GM23248 (cell line): ENCODE measurements around the gene POMZP3. TPM values are rescaled to one million over a fixed set of nuclear protein-coding genes. Genes with fewer than 3 reads are reported as not detected.
"Not testable (repeated sequence)": the region's sequence is repeated elsewhere in the genome, so short reads cannot be mapped to it uniquely, and the experiment has no call there.

Source experiments
- DNase-seq: peaks from one replicate; pipeline ENCODE4 v3.0.0-alpha.2; 2015
- H2AFZ ChIP-seq: fragments of 200-600 bp; sonication (generic); 2 replicates; pipeline ENCODE4 v1.6.1; 2016; ENCODE audit warnings: antibody characterized with exemption
- H3F3A ChIP-seq: fragments of 200-600 bp; sonication (generic); 2 replicates; pipeline ENCODE4 v1.6.1; 2016; ENCODE audit warnings: mild to moderate bottlenecking, antibody characterized with exemption, mixed run types; ENCODE audit not compliant: insufficient read depth
- H3K27ac ChIP-seq: fragments of 200-600 bp; sonication (generic); 2 replicates; pipeline ENCODE4 v1.5.1; 2016; ENCODE audit warnings: mild to moderate bottlenecking
- H3K27me3 ChIP-seq: fragments of 200-600 bp; sonication (generic); replicated peaks from 2 replicates; pipeline ENCODE4 v1.6.1; 2016; ENCODE audit warnings: mild to moderate bottlenecking; ENCODE audit not compliant: insufficient read depth
- H3K36me3 ChIP-seq: fragments of 200-600 bp; sonication (generic); 2 replicates; pipeline ENCODE4 v1.6.1; 2016; ENCODE audit warnings: low read depth, mild to moderate bottlenecking
- H3K4me1 ChIP-seq: fragments of 200-600 bp; sonication (generic); 2 replicates; pipeline ENCODE4 v1.6.1; 2016; ENCODE audit warnings: mild to moderate bottlenecking; ENCODE audit not compliant: insufficient read depth
- H3K4me2 ChIP-seq: fragments of 200-600 bp; sonication (generic); one replicate; pipeline ENCODE4 v1.6.1; 2016; ENCODE audit warnings: mild to moderate bottlenecking; ENCODE audit not compliant: unreplicated experiment
- H3K4me3 ChIP-seq: fragments of 200-600 bp; sonication (generic); 2 replicates; pipeline ENCODE4 v1.5.1; 2016; ENCODE audit warnings: mild to moderate bottlenecking
- H3K79me2 ChIP-seq: fragments of 200-600 bp; sonication (generic); 2 replicates; pipeline ENCODE4 v1.6.1; 2016; ENCODE audit warnings: mild to moderate bottlenecking; ENCODE audit not compliant: insufficient read depth
- H3K9ac ChIP-seq: fragments of 200-600 bp; sonication (generic); 2 replicates; pipeline ENCODE4 v1.6.1; 2016; ENCODE audit warnings: mild to moderate bottlenecking
- H3K9me2 ChIP-seq: fragments of 200-600 bp; sonication (generic); 2 replicates; pipeline ENCODE4 v1.6.1; 2016; ENCODE audit warnings: mixed run types, mild to moderate bottlenecking, moderate library complexity; ENCODE audit not compliant: insufficient read depth
- H3K9me3 ChIP-seq: fragments of 200-600 bp; sonication (generic); one replicate; pipeline ENCODE4 v1.6.1; 2017; ENCODE audit warnings: low read depth
- H4K20me1 ChIP-seq: fragments of 200-600 bp; sonication (generic); 2 replicates; pipeline ENCODE4 v1.6.0; 2016; ENCODE audit not compliant: insufficient read depth
- WGBS, 2 experiments: methylation state at CpG; one replicate each; pipeline ENCODE4 v1.1.6; 2015 to 2017; ENCODE audit warnings: low lambda C conversion rate in 2 of 2, low coverage in 1 of 2; ENCODE audit errors: missing lambda C conversion rate in 2 of 2; 5-methylcytosine and 5-hydroxymethylcytosine counted together
- in situ Hi-C: fragments of 300-500 bp; cut with MboI; formaldehyde crosslinking; loops from 2 replicates; pipeline ENCODE4 v1.15.0; 2020
- polyA plus RNA-seq: library from polyadenylated mRNA; unstranded; fragments of >200 nt; fragmentation: Nextera tagmentation; extraction: Ambion mirVana; gene quantifications from 2 replicates; pipeline ENCODE4 v1.2.1, GENCODE V29; 2016
- total RNA-seq: library from RNA; depleted of rRNA; stranded (reverse); fragments of >200 nt; shearing (Covaris generic); gene quantifications from 2 replicates; pipeline ENCODE4 v1.2.3, GENCODE V29; 2014; rRNA removed

POMZP3 gene
- total RNA-seq (2.7 and 5.9 TPM in 2 replicates), polyA plus RNA-seq (16.0 and 16.5 TPM in 2 replicates)

DNA sequence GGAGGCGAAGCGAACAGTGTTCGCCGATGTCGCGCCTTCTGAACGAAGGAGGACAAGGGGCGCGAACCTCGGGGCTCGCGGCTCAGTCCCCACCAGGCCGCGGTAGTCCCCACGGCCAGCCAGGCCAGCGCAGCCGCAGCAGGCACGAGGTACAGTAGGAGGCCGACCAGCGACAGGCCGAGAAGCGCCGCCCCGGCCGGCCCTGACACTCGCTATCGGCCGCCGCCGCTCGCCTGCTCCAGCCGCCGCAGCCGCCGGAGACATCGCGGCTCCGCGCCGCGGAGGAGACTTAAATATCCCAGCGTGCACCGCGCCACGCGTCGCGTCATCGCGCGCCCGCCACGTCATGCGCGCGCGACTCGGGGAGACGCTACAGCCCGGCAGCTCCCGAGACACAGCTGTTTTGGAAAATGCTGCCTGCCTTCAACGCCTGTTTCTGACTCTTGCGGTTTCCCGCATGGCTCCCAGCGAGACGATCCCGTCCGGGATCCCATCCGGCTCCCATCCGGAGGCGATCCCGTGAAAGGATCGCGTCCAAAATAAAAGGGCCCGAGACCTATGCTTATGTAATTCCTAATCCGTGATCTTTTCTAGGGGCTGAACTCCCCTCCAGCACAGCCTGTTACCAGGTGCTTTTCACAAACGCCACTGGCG lies at the start of gene POMZP3:
Gene POMZP3 (minus strand): TSS at position 291 of the 654 bp plus-strand sequence. CDS start 1,215 bp downstream, outside the sequence.
- H3K27me3 ChIP-seq, H3F3A ChIP-seq, H4K20me1 ChIP-seq, H3K9me2 ChIP-seq, H3K36me3 ChIP-seq, H3K9me3 ChIP-seq, in situ Hi-C loops, H3K4me1 ChIP-seq: not testable (repeated sequence)
- Histone ChIP-seq H3K4me3 (peak within 1 kb of the TSS; percentile 97), H3K27ac (peak within 1 kb of the TSS; percentile 90), H3K9ac (peak within 1 kb of the TSS; percentile 99), H3K4me2 (peak within 1 kb of the TSS; percentile 85), H3K79me2 (peaks cover 18% of the 10 kb centered on the region), H2AFZ (peak within 1 kb of the TSS; percentile 87)
- 0% methylated on average over 17 of the region's 78 CpGs for WGBS, 2 experiments
- DNase-seq: peak; percentile 33

DNA sequence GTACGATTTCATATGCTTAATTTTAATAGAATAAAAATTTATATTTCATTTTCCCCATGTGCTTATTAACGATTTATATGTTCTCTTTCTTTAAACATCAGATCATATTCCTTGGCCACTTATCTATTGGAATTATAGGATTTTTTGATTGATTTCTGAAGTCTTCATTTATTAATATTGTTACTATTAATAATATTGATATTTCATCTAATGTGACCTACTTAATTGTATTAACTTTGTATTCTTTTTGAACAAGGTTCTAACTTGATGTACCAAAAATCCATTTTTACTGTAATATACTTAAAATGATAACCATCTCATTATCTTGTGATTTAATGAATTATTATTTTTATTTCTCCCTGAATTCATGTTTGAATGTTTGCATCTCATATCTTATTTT lies 48.7 kb upstream of the POMZP3 start:
- H3K4me3 ChIP-seq, H4K20me1 ChIP-seq, in situ Hi-C loops, H3F3A ChIP-seq, DNase-seq, H3K27ac ChIP-seq, H2AFZ ChIP-seq, H3K4me2 ChIP-seq, H3K79me2 ChIP-seq, H3K27me3 ChIP-seq, H3K9me2 ChIP-seq, H3K36me3 ChIP-seq, H3K4me1 ChIP-seq, H3K9me3 ChIP-seq, H3K9ac ChIP-seq: not testable (repeated sequence)
- 57 to 61% methylated on average over 2 of the region's 2 CpGs for WGBS, 2 experiments

DNA sequence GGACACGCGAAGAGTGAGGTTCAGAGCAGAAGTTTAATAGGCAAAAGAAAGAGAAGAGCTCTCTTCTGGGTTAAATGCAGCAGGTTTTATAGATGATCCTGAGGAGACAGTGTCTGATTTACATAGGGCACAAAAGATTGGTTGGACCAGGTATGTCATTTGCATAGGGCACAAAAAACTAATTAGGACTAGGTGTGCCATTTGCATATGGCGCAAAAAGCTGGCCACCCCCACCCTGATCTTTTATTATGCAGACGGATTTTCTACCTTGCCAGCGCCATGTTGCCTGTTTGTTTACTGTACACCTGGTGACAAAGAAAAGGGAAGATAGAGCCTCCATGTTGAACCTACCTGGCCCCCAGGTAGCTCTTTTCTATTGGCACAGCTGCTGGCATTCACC lies 46.3 kb upstream of the POMZP3 start:
- not testable (repeated sequence) for H3K4me1 ChIP-seq

DNA sequence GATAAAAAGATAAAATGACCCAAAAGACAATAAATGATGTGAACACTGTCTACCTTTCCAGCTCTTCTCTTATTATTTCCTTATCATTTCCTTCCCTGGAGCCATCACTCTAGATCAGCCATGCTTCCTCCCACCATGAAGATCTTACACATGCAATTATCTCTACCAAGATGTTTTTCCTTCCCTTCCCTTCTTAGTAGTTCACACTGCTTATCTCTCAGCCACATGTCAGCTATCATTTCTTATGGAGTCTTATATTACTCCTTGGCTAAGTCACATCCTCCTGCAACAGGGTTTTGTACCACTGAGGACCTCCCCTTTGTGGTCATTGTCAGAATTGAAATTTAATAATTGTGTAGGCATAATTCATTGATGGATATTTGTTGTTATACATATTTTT lies 32.1 kb upstream of the POMZP3 start:
- H3F3A ChIP-seq, H3K4me2 ChIP-seq: not testable (repeated sequence)

More for the DNA sequence above, 46.3 kb upstream of the POMZP3 start:
- DNase-seq, H3K9ac ChIP-seq, H3K36me3 ChIP-seq, H4K20me1 ChIP-seq, H3K79me2 ChIP-seq, in situ Hi-C loops, H3K27ac ChIP-seq, H3K9me3 ChIP-seq, H3K27me3 ChIP-seq, H3K9me2 ChIP-seq, H3K4me3 ChIP-seq, H3F3A ChIP-seq, H2AFZ ChIP-seq, H3K4me2 ChIP-seq: not testable (repeated sequence)
- 76 to 78% methylated on average over 5 of the region's 5 CpGs for WGBS, 2 experiments

DNA sequence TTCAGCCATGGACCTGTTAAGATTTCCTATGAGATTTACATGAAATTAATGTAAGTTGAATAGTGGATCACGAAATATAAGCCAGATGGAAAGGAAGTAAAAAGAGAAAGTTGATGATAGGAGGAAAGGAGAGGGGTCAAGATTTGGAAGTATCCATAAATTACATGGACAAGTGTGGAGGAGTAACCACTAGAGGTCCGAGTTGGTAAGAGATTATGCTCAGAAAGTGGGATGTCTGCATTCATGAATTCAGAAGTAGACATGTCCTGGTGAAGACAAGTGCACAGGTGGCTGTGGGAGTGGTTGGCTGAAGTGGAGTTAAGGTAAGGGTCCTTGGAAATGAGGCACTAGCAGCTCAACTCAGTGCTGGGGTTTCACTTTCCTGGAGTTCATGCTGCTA lies 29.3 kb upstream of the POMZP3 start:
- H3K9me3 ChIP-seq, H4K20me1 ChIP-seq, in situ Hi-C loops, H3K4me3 ChIP-seq, H3K27me3 ChIP-seq, H3K27ac ChIP-seq, H3K9ac ChIP-seq, H3K36me3 ChIP-seq, H3F3A ChIP-seq, H2AFZ ChIP-seq, H3K4me1 ChIP-seq, H3K79me2 ChIP-seq, H3K9me2 ChIP-seq, H3K4me2 ChIP-seq: not testable (repeated sequence)
- WGBS, 2 experiments: 6 to 10% methylated on average over 2 of the region's 2 CpGs
- DNase-seq: peak; percentile 0

More for the DNA sequence above, 32.1 kb upstream of the POMZP3 start:
- H3K36me3 ChIP-seq, H3K9me3 ChIP-seq, H2AFZ ChIP-seq, H3K4me1 ChIP-seq, H3K9me2 ChIP-seq, H3K9ac ChIP-seq, DNase-seq, in situ Hi-C loops, H3K79me2 ChIP-seq, H3K27me3 ChIP-seq, H3K27ac ChIP-seq, H4K20me1 ChIP-seq, H3K4me3 ChIP-seq: not testable (repeated sequence)

DNA sequence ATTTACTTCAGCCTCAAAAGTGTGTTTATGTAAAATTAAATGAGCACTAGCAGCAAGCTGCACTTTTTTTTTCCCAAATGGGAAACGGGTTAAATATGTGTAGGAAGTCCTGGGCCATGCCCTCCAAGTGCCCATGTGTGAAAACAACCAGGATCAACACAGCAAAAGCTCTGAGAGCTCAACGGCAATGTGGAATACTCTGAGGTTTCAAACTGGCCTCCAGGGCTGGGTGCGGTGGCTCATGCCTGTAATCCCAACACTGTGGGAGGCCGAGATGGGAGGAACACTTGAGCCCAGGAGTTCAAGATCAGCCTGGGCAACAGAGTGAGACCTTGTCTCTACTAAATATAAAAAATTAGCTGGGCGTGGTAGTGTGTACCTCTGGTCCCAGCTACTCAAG lies 15.5 kb upstream of the POMZP3 start:
- H3K9me3 ChIP-seq, H3K9me2 ChIP-seq, H3K36me3 ChIP-seq, H3K4me2 ChIP-seq, H3K27ac ChIP-seq, H3K4me1 ChIP-seq, DNase-seq, H3K4me3 ChIP-seq, H4K20me1 ChIP-seq, in situ Hi-C loops, H3K79me2 ChIP-seq, H3K9ac ChIP-seq, H2AFZ ChIP-seq, H3F3A ChIP-seq, H3K27me3 ChIP-seq: not testable (repeated sequence)
- no CpG with 5 or more reads among the region's 5 CpGs for WGBS, 2 experiments

DNA sequence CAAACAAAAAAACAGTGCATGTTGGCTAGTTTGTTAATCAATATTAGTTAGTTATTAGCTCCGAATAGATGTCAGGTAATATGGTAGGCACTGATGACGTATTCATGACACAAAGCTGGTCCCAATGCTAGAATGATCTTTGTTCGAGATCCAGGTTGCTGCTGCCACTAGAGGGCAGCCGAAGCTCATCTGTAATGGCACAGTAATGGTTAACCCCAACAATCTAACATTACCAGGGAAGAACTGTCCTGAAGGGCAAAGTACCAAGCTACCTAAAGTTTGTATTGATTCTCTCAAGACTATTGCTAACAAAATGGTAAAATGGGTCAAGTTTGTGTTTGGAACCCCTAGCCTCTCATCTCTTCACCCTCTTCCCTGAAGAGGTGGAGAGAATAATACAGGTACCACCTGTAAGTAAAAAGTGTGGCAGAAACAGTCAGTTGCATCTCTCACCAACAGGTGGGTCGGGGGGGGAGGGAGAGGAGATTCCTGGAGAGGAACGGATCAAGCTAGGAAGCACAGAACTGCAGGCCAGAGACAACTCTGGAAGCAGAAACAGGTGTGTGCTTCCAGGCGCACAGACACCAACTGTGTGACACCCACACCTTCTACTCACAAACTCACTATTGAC lies 10.1 kb upstream of the POMZP3 start:
- H3K27ac ChIP-seq, H3K9ac ChIP-seq, H3K9me2 ChIP-seq, H3K36me3 ChIP-seq, H3K79me2 ChIP-seq, H3K4me3 ChIP-seq, H4K20me1 ChIP-seq, H3K9me3 ChIP-seq, H3K4me2 ChIP-seq, H3K4me1 ChIP-seq, H3K27me3 ChIP-seq, in situ Hi-C loops, H2AFZ ChIP-seq, H3F3A ChIP-seq: not testable (repeated sequence)
- WGBS, 2 experiments: 13 to 18% methylated on average over 4 to 6 of the region's 7 CpGs
- DNase-seq: peak; percentile 14
